GM18870 (cell line): ENCODE results near the gene ZNF445.
"Not testable (repeated sequence)": the region's sequence is repeated elsewhere in the genome, so short reads cannot be mapped to it uniquely, and the experiment has no call there.

ENCODE experiments used
- ATAC-seq: cut with Tn5 transposase; IDR thresholded peaks from one replicate; pipeline ENCODE4 v1.9.1; 2021; ENCODE audit warnings: moderate library complexity; ENCODE audit not compliant: unreplicated experiment

Gene ZNF445

DNA sequence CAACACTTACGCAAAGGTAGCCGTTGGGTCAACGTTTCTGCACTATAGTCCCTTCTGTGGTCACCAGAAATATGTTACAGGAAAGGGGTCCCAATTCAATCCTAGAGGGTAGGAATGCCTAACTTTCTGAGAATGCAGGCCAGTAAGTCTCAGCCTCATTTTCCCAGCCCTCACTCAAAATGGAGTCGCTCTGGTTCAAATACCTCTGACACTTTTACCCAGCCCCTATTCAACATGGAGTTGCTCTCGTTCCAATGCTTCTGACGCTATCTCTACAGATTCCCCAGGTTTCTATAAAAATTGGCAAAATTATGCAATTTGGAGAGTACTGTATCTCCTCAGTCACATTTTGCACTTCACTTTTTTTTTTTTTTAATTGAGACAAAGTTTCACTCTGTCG is 39.7 kb downstream of the ZNF445 start:
- ATAC-seq = no peak

DNA sequence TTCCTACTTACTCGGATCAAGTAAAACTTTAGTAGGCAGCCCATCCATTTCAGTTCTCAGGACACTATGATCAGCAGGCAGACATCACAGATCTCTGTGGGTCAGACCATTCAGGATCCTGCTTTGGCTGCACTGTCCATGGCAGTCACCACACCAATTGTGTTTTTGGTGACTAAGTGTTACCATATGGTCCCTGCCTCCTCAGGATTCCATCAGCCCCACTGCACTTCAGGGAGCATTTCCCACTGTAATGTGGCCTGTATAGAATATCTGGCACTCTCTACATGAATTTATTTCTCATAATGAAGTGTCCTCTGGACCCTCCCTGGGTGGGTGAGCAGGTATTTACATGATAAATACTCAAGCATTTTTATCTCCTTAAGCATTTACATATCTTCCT is 41.3 kb downstream of the ZNF445 start:
- no peak for ATAC-seq

DNA sequence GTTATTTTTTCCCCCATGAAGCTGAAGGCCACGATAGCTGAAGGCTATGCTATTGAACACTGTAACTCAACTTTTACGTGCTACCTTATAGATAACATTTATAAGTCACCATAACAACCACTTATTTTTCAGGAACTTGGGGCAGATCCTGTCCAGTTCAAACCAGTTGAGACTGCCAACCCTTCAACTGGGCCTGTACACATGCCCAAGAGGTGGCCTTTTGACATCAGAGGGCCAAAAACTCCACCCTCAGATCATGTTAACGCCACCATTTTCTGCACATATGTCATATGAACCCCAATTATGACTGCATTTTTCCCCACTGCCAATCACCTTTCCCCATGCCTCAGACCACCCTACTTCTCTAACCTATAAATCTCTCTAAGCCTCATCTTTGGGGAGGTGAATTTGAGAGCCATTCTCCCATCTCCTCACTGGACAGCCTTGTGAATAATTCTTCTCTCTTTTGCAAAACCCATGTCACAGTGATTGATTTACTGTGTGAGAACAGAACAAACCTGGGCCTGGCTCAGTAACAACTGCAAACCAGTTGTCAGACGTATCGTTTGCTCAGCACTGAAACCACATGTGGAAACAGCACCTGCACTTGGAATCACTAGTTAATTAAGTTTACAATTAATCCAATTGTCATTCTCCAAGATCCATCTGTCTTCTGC is 42.5 kb downstream of the ZNF445 start:
- no peak for ATAC-seq

GRCh38 chr3:44430466-44430865 is 47.0 kb downstream of the ZNF445 start:
- no peak for ATAC-seq

GRCh38 chr3:44429459-44429858 is 48.0 kb downstream of the ZNF445 start:
- ATAC-seq = no peak

DNA sequence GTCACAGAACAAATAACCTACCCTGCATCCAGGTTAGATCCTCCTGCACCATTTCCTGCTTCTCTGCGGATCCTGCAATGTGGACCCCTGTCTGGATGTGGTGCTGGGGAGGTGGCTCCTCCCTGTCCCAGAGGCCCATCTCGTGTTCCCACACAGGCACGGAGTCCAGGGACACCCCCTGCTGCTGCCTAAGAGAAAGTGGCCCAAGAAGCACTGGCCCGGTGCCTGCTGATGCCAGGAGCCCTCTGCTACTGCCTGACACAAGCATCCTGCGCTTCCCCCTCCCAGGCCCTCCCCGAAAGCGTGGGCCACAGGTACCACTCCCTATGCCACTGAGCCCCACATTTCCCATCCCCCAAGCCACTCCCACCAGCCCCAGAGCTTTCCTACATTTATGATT is 48.6 kb downstream of the ZNF445 start:
- no peak for ATAC-seq

DNA sequence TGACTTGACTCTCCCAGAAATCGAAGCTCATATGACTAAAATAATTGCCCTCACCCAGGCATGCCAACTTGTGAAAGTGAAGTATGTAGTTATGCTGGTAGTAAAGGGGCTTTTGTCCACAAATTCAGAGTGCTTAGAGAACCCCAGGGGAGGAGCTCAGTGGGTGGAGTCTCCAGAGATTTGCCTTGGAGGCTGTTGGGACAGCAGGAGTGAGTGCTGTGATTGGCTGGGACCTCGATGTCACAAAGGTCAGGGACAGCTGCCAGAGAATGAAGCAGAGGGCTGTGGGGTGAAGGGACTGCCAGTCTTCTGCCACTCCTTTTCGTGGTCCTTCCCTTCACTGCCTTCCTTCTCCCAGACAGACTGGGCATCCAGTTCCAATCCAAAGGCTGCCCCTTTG is 49.8 kb downstream of the ZNF445 start:
- ATAC-seq = no peak

- no peak for ATAC-seq
Observed at GRCh38 chr3:44424758-44425157, 52.7 kb downstream of the ZNF445 start.

- ATAC-seq = no peak
Observed at GRCh38 chr3:44421280-44421679, 56.2 kb downstream of the ZNF445 start.

- no peak for ATAC-seq
Observed at GRCh38 chr3:44420676-44421075, 56.8 kb downstream of the ZNF445 start.

GRCh38 chr3:44419923-44420650 is 57.4 kb downstream of the ZNF445 start:
- ATAC-seq = no peak

DNA sequence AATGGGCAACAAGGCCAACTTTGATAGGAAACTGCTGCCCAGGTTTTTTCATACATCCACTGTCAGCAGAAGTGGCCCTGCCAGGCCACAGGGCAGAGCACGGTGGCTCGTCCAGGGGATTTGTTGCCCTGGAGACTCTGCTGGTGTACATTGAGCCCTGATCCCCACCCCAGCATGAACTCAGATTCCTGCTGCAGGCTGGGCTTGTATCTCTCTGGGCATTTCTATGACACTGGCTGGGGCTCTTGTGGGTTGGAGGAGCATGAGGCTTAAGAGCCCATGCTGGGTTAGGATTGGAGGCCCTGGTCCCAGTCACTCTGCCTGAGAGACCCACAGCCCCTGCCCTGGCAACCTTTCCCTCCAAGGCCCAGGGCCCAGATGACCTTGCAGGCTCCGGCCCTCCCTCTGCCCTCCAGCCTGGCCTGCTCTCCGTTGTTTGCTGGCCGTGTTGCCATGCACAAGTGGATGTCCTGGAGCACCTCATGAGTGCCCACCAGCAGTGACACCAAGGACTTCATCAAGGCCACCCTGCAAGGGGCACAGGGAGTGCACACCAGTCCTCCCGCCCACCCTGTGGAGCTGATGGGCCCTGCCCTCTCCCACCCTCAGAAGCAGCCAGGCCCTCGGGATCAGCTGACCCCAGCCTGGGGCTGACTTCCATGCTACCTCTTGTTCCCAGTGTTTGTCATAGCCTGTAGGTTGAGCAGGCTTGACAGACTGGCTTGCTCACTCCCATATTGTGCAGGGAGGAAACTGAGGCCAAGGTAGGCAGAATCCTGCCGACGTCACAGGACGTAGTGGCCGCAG is 58.2 kb downstream of the ZNF445 start:
- ATAC-seq = no peak

DNA sequence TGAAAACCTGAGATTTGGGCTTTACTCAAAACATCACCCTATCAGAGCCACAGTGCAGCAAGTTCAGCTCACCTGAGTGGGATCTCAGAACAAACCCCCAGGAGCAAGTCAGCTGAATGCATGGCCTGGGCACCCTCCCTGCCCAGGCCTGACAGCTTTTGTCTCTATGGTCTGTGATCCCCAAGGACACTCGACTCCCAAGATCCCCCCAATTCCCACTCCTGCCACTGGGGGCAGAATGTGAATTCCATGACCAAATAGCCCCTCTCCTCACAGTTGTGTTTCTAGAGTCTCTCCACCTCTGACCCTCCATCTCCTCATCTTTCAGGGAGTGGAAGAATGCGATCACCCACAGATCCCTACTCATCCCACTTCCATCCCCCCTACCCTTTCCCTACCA is 58.9 kb downstream of the ZNF445 start:
- no peak for ATAC-seq

DNA sequence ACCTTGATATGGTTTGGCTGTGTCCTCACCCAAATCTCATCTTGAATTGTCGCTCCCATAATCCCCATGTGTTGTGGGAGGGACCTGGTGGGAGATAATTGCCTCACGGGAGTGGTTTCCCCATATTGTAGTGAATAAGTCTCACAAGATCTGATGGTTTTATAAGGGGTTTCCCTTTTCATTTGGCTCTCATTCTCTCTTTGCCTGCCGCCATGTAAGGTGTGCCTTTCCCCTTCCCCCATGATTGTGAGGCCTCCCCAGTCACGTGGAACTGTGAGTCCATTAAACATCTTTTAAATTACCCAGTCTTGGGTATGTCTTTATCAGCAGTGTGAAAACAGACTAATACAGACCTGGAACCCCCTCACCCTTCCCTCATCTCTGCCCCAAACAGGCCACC is 59.4 kb downstream of the ZNF445 start:
- not testable (repeated sequence) for ATAC-seq

DNA sequence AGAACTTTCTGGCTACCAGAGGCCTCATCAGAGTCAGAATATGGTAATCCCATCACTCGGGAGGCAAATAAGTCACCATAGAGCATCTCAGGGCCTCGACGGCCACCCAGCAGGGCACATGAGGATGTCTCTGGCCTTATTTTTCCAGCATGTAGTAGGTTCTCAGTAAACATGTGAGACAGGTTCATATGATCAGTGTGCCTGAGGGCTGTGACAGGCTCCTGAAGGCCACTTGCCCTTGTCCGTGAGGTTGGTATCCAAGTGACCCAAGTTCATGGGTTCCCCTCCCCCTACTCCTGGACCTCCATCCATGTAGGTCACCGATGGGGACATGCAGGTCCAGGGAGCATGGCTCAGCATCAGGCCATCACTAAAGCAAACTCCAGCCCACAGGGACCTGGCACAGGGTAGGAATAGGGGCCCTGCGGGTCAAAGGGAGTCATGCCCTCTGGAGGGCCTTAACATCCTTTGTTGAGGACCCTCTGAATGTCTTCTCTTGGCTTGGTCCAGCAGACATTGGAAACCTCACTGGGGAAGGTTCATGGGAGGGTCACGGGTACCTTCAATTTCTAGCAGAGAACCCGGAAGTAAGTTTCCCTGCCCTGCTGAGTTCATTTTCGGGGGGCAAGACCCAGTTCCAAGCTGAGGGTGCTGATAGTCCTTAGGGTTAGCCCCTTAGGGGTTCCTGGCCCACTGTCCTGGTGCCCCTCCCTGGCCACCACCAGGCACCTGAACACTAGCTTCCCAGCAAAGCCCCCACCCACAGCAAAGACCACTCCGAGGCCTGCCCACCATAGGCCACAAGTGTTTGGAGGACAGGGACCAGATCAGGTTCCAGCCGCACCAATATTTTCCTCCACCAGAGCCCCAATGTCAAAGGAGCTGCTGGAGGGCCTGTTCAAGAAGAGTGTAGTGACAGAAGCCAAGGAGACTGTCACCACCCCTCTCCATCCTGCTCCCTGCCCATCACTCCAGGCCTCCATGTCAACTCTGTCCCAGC is 61.1 kb downstream of the ZNF445 start:
- ATAC-seq = no peak

- no peak for ATAC-seq
Observed at GRCh38 chr3:44415421-44415820, 62.0 kb downstream of the ZNF445 start.

GRCh38 chr3:44414517-44415090 is 62.9 kb downstream of the ZNF445 start:
- ATAC-seq = no peak

DNA sequence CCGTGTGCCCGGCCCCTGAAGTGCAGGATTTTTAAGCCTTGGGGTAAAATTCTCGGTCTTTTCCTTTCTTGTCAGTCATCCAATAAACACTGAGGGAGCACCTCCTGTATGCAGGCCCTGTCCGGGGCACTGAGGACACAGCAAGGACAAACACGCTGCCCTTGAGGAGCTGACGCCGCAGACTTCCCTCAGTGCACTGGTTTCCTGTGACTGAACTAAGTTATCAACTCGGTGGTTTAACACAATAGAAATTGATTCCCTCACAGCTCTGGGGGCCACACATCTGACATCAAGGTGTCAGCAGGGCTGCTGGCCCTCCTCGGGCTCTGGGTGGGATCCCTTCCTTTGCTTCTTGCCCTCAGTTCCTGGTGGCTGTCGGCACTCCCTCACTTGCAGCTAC is 65.1 kb downstream of the ZNF445 start:
- ATAC-seq = no peak

- ATAC-seq = no peak
Observed at GRCh38 chr3:44411031-44411645, 66.3 kb downstream of the ZNF445 start.
